Measurements from ENCODE around the gene ANLN.

Gene ANLN

DNA sequence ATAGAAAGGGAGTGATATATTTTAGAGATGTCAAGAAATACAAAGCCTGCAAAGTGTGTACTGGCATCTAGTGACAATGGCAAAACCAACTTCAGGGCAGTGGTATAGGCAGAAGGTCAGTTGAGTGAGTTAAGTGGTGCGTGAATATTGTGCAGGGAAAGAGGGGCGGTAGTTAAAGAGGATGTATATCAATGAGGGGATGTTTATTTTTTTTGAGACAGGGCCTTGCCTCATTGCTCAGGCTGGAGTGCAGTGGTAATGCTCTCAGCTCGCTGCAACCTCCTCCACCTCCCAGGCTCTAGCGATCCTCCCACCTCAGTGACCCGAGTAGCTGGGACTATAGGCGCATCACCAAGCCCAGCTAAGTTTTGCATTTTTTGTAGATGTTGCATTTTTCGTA lies 13.8 kb downstream of the ANLN start:
- Histone ChIP-seq H3K9me2 (replicated peaks; ENCODE audit: insufficient read depth, low read length) (no peaks in the 10 kb centered on the region), H3K36me3 (ENCODE audit: low read length) (peaks cover 54% of the 10 kb centered on the region), H3K27ac (ENCODE audit: low read depth, low read length) (no peak overlapping the region), H3K27me3 (ENCODE audit: low read length) (no peaks in the 10 kb centered on the region), H3K79me2 (ENCODE audit: insufficient read depth, low read length) (peaks cover 46% of the 10 kb centered on the region), H3K9ac (ENCODE audit: low read length) (no peak overlapping the region), H3K4me3 (ENCODE audit: insufficient read depth, low read length, poor library complexity, severe bottlenecking) (no peak overlapping the region), H4K20me1 (ENCODE audit: low read depth, low read length) (peaks cover 21% of the 10 kb centered on the region), H3K9me3 (ENCODE audit: insufficient read depth, low read length) (no peaks in the 10 kb centered on the region), H3K4me2 (ENCODE audit: low read depth, low read length, poor library complexity, severe bottlenecking) (no peak overlapping the region), H3F3A (ENCODE audit: insufficient read depth) (peaks cover 19% of the 10 kb centered on the region), H2AFZ (ENCODE audit: low read depth, low read length, severe bottlenecking) (no peak overlapping the region)
- TF ChIP-seq, protein P1, sequence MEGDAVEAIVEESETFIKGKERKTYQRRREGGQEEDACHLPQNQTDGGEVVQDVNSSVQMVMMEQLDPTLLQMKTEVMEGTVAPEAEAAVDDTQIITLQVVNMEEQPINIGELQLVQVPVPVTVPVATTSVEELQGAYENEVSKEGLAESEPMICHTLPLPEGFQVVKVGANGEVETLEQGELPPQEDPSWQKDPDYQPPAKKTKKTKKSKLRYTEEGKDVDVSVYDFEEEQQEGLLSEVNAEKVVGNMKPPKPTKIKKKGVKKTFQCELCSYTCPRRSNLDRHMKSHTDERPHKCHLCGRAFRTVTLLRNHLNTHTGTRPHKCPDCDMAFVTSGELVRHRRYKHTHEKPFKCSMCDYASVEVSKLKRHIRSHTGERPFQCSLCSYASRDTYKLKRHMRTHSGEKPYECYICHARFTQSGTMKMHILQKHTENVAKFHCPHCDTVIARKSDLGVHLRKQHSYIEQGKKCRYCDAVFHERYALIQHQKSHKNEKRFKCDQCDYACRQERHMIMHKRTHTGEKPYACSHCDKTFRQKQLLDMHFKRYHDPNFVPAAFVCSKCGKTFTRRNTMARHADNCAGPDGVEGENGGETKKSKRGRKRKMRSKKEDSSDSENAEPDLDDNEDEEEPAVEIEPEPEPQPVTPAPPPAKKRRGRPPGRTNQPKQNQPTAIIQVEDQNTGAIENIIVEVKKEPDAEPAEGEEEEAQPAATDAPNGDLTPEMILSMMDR (IDR thresholded peaks at IDR 0.05; ENCODE audit: insufficient read depth, low read length, poor library complexity, severe bottlenecking) = no peak
- TF ChIP-seq EZH2phosphoT487 (conservative IDR thresholded peaks at IDR 0.05; ENCODE audit: low read length) = no peak

DNA sequence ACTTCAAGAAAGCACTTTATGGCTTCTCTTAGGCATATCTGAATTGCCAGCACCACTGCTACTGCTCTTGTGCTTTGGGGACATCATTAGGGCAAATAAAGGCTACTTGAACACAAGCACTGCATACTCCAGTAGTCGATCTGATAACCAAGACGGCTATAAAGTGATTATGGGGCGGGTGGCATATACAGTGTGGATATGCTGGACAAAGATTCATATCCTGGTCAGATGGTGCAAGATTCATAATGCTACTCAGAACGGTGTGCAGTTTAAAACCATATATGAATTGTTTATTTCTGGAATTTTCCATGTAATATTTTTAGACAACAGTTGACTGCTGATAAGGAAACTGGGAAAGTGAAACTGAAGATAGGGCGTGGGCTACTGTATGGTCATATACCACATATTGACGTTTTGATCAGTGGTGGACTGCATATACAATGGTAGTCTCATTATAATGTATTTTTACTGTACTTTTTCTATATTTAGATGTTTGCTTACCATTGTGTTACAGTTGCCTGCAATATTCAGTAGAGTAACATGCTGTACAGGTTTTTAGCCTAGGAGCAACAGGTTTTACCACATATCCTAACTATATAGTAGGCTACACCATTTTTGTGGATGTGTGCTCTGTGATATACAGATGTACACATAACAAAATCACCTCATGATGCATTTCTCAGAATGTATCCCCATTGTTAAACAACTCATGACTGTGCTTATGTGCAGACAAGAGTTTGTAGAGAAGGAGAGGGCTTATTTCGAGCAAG lies 15.2 kb downstream of the ANLN start:
- no peak overlapping the region for H2AFZ ChIP-seq (ENCODE audit: low read depth, low read length, severe bottlenecking)
- H3K79me2 ChIP-seq (ENCODE audit: insufficient read depth, low read length) = peaks cover 43% of the 10 kb centered on the region
- H3F3A ChIP-seq (ENCODE audit: insufficient read depth) = peaks cover 19% of the 10 kb centered on the region
- TF ChIP-seq, protein P1 (IDR thresholded peaks at IDR 0.05; ENCODE audit: insufficient read depth, low read length, poor library complexity, severe bottlenecking) = no peak
- TF ChIP-seq EZH2phosphoT487 (conservative IDR thresholded peaks at IDR 0.05; ENCODE audit: low read length) = no peak
- H3K36me3 ChIP-seq (ENCODE audit: low read length) = peaks cover 55% of the 10 kb centered on the region
- H3K9ac ChIP-seq (ENCODE audit: low read length) = no peak overlapping the region
- H3K9me3 ChIP-seq (ENCODE audit: insufficient read depth, low read length) = no peaks in the 10 kb centered on the region
- no peaks in the 10 kb centered on the region for H3K9me2 ChIP-seq (replicated peaks; ENCODE audit: insufficient read depth, low read length)
- H3K27ac ChIP-seq (ENCODE audit: low read depth, low read length) = no peak overlapping the region
- H3K4me3 ChIP-seq (ENCODE audit: insufficient read depth, low read length, poor library complexity, severe bottlenecking) = no peak overlapping the region
- H3K27me3 ChIP-seq (ENCODE audit: low read length) = no peaks in the 10 kb centered on the region
- no peak overlapping the region for H3K4me2 ChIP-seq (ENCODE audit: low read depth, low read length, poor library complexity, severe bottlenecking)
- H4K20me1 ChIP-seq (ENCODE audit: low read depth, low read length) = peaks cover 21% of the 10 kb centered on the region

DNA sequence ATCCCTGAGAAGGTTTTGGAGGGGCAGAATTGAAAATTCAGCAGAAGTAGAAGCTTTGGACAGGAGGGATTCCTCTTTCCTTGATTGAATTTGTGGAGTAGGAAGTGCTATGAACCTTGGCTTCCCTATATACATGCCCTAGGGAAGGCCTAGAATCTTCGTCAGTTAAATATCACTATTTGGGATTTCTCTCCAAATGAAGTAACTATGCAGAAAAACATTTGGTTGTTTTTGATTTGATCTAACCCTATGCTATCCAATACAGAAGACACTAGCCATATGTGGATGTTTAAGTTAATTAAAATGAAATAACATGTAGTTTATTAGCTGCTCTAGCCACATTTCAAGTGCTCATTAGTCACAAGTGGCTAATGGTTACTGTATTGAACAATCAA lies 15.7 kb downstream of the ANLN start:
- H3K27me3 ChIP-seq (ENCODE audit: low read length) = no peaks in the 10 kb centered on the region
- no peaks in the 10 kb centered on the region for H3K9me3 ChIP-seq (ENCODE audit: insufficient read depth, low read length)
- H3K4me2 ChIP-seq (ENCODE audit: low read depth, low read length, poor library complexity, severe bottlenecking) = no peak overlapping the region
- peaks cover 19% of the 10 kb centered on the region for H3F3A ChIP-seq (ENCODE audit: insufficient read depth)
- peaks cover 21% of the 10 kb centered on the region for H4K20me1 ChIP-seq (ENCODE audit: low read depth, low read length)
- TF ChIP-seq, protein P1 (IDR thresholded peaks at IDR 0.05; ENCODE audit: insufficient read depth, low read length, poor library complexity, severe bottlenecking) = no peak
- TF ChIP-seq EZH2phosphoT487 (conservative IDR thresholded peaks at IDR 0.05; ENCODE audit: low read length) = no peak
- no peak overlapping the region for H3K9ac ChIP-seq (ENCODE audit: low read length)
- H2AFZ ChIP-seq (ENCODE audit: low read depth, low read length, severe bottlenecking) = no peak overlapping the region
- peaks cover 57% of the 10 kb centered on the region for H3K36me3 ChIP-seq (ENCODE audit: low read length)
- H3K9me2 ChIP-seq (replicated peaks; ENCODE audit: insufficient read depth, low read length) = no peaks in the 10 kb centered on the region
- H3K79me2 ChIP-seq (ENCODE audit: insufficient read depth, low read length) = peaks cover 43% of the 10 kb centered on the region
- H3K27ac ChIP-seq (ENCODE audit: low read depth, low read length) = no peak overlapping the region
- no peak overlapping the region for H3K4me3 ChIP-seq (ENCODE audit: insufficient read depth, low read length, poor library complexity, severe bottlenecking)

All from SU-DHL-6 (cell line).